ENCODE measurements around the gene CLIP4.

CLIP4 gene

DNA sequence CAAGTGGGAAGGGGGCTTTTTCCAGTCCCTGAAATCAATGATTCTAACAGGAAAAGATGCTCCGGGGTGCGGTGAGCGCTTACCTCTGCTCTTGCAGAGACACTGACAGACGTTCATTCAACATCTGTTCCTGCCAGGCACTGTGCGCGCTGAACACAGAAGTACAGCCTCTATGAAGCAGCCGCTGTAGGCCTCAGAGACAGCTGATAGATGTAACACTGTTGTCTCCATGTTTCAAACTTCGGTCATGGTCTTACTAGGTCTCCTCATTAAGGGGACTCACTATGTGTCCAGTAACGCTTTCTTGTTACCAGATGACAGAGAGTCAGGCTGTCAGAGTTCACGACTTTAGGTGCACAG is 649 bp upstream of the CLIP4 start:
- Histone ChIP-seq H3K9me3 (ENCODE audit: insufficient read depth, low read length, severe bottlenecking) (no peaks in the 10 kb centered on the region), H3K36me3 (ENCODE audit: insufficient read depth, low read length) (no peaks in the 10 kb centered on the region), H3K4me1 (ENCODE audit: insufficient read depth, low read length) (peaks cover 21% of the 10 kb centered on the region), H4K20me1 (ENCODE audit: insufficient read depth, low read length) (no peaks in the 10 kb centered on the region), H3K4me2 (ENCODE audit: insufficient read depth, low read length) (peak overlapping the region; percentile 80), H3K4me3 (ENCODE audit: low read depth in 1 of 2, low read length in 2 of 2) (peak overlapping the region in 1 of 2 experiments; percentile 50; a peak in 2 of 4 replicates), H3K27me3 (ENCODE audit: insufficient read depth, low read length, poor library complexity) (peaks cover 64% of the 10 kb centered on the region), H3K27ac (ENCODE audit: low read length) (no peak overlapping the region), H2AFZ (ENCODE audit: low read depth, low read length) (no peak overlapping the region), H3K79me2 (ENCODE audit: insufficient read depth, low read length) (no peaks in the 10 kb centered on the region), H3K9ac (ENCODE audit: low read depth, low read length) (no peak overlapping the region)
- no peak for DNase-seq
- no peak for ATAC-seq (ENCODE audit: insufficient read depth, low read depth)
- TF ChIP-seq EZH2 (IDR thresholded peaks at IDR 0.05; ENCODE audit: borderline replicate concordance, low read depth, low read length, severe bottlenecking) (no peak), CTCF (IDR thresholded peaks at IDR 0.05; ENCODE audit: borderline replicate concordance, extremely low read depth, low read length, poor library complexity, severe bottlenecking) (no peak)

DNA sequence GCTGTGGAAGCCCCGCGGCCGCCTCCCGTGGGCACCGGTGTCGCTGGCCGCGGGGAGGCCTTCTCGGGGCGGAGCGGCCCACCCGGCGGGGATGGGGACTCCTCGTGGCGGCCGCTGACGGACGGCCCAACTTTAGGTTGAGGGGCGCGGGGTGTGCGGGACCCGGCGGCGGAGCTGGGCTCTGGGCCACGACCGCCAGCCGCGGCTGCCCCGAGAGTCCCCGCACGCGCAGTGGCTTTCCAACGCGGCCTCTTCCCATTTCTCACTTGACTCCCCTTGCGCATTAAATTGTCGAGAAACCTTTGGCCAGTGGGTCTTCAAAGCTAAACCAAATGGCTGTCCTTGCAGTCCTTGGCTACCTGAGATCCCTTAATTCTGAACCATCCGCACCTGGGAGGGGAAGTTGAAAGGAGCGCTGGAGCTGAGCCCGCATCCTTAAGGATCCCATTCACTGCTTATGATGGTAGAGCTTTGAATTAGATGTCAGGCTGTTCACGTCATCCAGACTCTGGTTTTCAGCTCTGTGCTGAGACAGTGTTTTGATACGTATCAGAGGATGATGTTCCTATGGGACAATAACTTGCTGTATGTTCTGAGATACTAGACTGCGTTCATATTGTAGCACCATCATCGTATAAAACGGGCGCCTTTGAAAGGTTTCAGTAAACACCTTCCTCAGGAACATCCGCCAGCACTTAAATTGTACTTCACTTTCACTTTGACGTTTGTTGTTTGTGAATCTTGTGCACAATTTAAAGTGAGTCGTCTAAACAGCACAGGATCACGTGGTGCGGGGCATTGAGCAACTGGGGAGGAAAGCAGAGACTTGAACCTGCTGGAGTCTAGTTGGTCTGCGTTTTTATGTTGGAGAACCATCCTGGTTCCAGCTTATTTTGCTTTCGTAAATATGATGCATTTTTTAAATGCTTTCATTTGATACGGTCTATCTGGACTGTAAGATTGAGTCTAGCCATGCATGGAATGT is 874 bp downstream of the CLIP4 start:
- Histone ChIP-seq H3K27ac (ENCODE audit: low read length) (no peak overlapping the region), H3K36me3 (ENCODE audit: insufficient read depth, low read length) (no peaks in the 10 kb centered on the region), H3K9me3 (ENCODE audit: insufficient read depth, low read length, severe bottlenecking) (no peaks in the 10 kb centered on the region), H3K4me1 (ENCODE audit: insufficient read depth, low read length) (peaks cover 21% of the 10 kb centered on the region), H4K20me1 (ENCODE audit: insufficient read depth, low read length) (no peaks in the 10 kb centered on the region), H3K27me3 (ENCODE audit: insufficient read depth, low read length, poor library complexity) (peaks cover 70% of the 10 kb centered on the region), H3K9ac (ENCODE audit: low read depth, low read length) (peak overlapping the region; percentile 46), H3K4me3 (ENCODE audit: low read depth in 1 of 2, low read length in 2 of 2) (peak overlapping the region; percentile 17 to 50; a peak in 3 of 4 replicates), H2AFZ (ENCODE audit: low read depth, low read length) (peak overlapping the region; percentile 60), H3K4me2 (ENCODE audit: insufficient read depth, low read length) (peak overlapping the region; percentile 80), H3K79me2 (ENCODE audit: insufficient read depth, low read length) (no peaks in the 10 kb centered on the region)
- peak; percentile 59 for ATAC-seq (ENCODE audit: insufficient read depth, low read depth)
- TF ChIP-seq EZH2 (IDR thresholded peaks at IDR 0.05; ENCODE audit: borderline replicate concordance, low read depth, low read length, severe bottlenecking) (peak; percentile 99), CTCF (IDR thresholded peaks at IDR 0.05; ENCODE audit: borderline replicate concordance, extremely low read depth, low read length, poor library complexity, severe bottlenecking) (no peak)
- peak; percentile 32 for DNase-seq

DNA sequence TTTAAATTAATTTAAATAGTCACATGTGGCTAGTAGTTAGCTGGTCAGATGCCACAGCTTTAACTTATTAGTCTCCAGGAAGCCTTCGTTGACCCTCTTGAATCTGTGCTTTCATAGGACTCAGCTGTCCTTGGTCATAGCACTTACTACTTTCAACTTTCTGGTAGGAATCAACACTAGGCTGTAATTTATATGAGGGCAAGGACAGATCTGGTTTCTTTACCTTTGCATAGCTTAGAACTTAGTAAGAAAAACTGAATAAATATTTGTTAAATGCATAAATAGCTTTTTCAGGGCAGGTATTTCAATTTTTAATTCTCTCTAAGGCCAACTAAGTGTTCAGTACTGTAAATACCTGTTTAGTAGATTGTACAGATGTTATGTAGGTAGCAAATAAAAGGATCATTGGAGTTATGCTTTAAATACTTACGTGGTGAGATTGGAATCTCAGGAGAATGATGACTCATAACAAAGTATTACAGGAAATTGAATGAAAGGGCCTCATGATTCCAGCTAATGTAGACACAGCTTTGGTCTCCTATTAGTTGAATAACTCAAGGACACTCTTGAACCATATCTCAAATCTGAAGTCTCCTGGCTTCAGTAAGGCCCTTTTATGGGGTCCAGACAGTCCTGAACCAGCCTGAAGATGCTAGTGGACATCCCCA is 2.6 kb downstream of the CLIP4 start:
- H3K4me2 ChIP-seq (ENCODE audit: insufficient read depth, low read length): no peak overlapping the region
- ATAC-seq (ENCODE audit: insufficient read depth, low read depth) (no peak), DNase-seq (no peak)
- no peak for TF ChIP-seq EZH2 (IDR thresholded peaks at IDR 0.05; ENCODE audit: borderline replicate concordance, low read depth, low read length, severe bottlenecking)
- TF ChIP-seq CTCF (IDR thresholded peaks at IDR 0.05; ENCODE audit: borderline replicate concordance, extremely low read depth, low read length, poor library complexity, severe bottlenecking): no peak
- H3K27ac ChIP-seq (ENCODE audit: low read length): no peak overlapping the region
- no peaks in the 10 kb centered on the region for H3K9me3 ChIP-seq (ENCODE audit: insufficient read depth, low read length, severe bottlenecking)
- H3K36me3 ChIP-seq (ENCODE audit: insufficient read depth, low read length): no peaks in the 10 kb centered on the region
- H3K79me2 ChIP-seq (ENCODE audit: insufficient read depth, low read length): no peaks in the 10 kb centered on the region
- no peak overlapping the region for H3K4me3 ChIP-seq (ENCODE audit: low read depth in 1 of 2, low read length in 2 of 2)
- no peaks in the 10 kb centered on the region for H4K20me1 ChIP-seq (ENCODE audit: insufficient read depth, low read length)
- H2AFZ ChIP-seq (ENCODE audit: low read depth, low read length): no peak overlapping the region
- H3K4me1 ChIP-seq (ENCODE audit: insufficient read depth, low read length): peaks cover 21% of the 10 kb centered on the region
- H3K9ac ChIP-seq (ENCODE audit: low read depth, low read length): no peak overlapping the region
- peaks cover 66% of the 10 kb centered on the region for H3K27me3 ChIP-seq (ENCODE audit: insufficient read depth, low read length, poor library complexity)

Measured in DND-41 (cell line).